Stimulated activated naive CD8-positive, alpha-beta T cell treated with anti-CD3 and anti-CD28 coated beads, Interleukin-15, Interleukin-2, amounts not matched to agents 100 ng/mL and 50 ng/mL, for 24 hours (primary cell): ENCODE measurements around the gene CD300A.
A peak's percentile ranks its signal among the peaks of the same experiment; 100 is the strongest.

Experiments used
- H3K27ac Mint-ChIP-seq: one replicate; pipeline ENCODE4 v1.8.0; 2021; ENCODE audit warnings: mild to moderate bottlenecking, mixed read lengths
- H3K27me3 Mint-ChIP-seq: one replicate; pipeline ENCODE4 v1.8.0; 2021; ENCODE audit warnings: mixed read lengths
- H3K36me3 Mint-ChIP-seq: one replicate; pipeline ENCODE4 v1.8.0; 2021; ENCODE audit warnings: low read depth, mixed read lengths
- H3K4me1 Mint-ChIP-seq: one replicate; pipeline ENCODE4 v1.8.0; 2021; ENCODE audit warnings: low read depth, mixed read lengths
- H3K4me3 Mint-ChIP-seq: one replicate; pipeline ENCODE4 v1.8.0; 2021; ENCODE audit warnings: mild to moderate bottlenecking, mixed read lengths
- H3K9me3 Mint-ChIP-seq: one replicate; pipeline ENCODE4 v1.8.0; 2021; ENCODE audit warnings: mixed read lengths

CD300A gene

GRCh38 chr17:74466111-74466827 lies at the start of gene CD300A:
TSS of gene CD300A (plus strand) at chr17:74466634. CDS start at chr17:74466704, 70 bp downstream.
- no peaks in the 10 kb centered on the region for H3K9me3 Mint-ChIP-seq
- H3K27me3 Mint-ChIP-seq: no peaks in the 10 kb centered on the region
- no peak within 1 kb of the TSS for H3K4me3 Mint-ChIP-seq
- peak within 1 kb of the TSS; percentile 77 for H3K27ac Mint-ChIP-seq
- H3K36me3 Mint-ChIP-seq: peaks cover 10% of the 10 kb centered on the region
- H3K4me1 Mint-ChIP-seq: peaks cover 27% of the 10 kb centered on the region

DNA sequence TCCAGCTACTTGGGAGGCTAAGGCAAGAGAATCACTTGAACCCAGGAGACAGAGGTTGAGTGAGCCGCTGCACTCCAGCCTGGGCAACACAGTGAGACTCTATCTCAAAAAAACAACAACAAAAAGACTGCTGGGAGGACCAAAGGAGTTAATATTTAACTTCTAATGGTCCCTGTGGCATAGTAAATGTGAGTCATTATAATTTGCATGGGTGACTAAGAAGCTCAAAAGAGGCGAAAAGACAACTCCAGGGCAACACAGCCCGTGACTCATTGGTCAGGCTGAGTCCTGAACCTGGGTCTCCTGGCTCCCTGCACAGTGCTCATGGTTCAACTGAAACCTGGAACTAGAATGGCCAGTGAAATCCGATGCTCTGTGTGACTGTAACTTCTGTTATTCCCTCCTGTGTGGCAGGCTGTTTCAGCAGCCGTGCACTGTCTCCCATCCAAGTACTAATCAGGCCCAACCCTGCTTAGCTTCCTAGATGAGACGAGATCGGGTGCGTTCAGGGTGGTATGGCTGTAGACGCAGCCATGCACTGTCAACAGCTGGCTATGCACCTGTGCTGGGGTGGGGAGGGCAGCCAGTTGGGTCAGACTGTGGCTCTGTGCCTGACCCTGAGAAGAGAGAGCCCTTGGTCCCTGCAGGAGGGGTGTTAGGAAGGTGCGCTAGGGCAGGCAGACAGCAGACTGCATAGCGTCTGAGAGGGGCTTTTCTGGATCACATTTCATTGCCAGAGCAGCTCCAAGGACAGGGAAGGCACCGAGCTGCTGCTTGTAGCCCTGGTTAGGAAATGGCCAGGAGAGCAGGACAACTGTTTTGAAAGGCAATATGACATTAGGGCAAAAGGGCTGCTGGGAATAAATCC lies 49.0 kb upstream of the CD300A start:
- Mint-ChIP-seq H3K36me3 (no peaks in the 10 kb centered on the region), H3K27ac (no peak overlapping the region), H3K4me3 (no peak overlapping the region), H3K4me1 (peaks cover 12% of the 10 kb centered on the region), H3K9me3 (no peaks in the 10 kb centered on the region), H3K27me3 (peaks cover 10% of the 10 kb centered on the region)

DNA sequence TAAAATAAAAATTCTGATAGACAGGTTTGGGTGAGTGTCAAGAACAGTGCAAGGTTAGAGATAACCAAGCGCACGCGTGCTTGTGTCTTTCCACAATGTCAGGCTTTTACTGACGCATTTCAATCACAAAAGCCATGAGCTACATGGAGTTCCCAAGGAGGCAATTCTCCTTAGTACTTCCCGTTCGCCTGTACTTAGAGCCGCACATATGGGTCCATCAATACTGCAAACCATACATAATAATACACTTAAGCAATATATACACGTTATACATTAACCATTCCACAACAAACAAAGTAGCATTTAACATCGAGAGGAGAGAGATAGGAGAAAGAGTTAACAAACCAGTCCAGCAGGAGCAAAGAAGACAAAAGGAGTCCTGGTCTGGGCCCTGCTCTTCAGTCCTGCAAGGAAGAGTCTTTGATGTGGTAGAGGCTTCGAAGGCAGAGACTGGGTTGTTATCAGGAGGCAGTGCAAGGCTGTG lies 46.5 kb upstream of the CD300A start:
- Mint-ChIP-seq H3K27me3 (peaks cover 14% of the 10 kb centered on the region), H3K36me3 (no peaks in the 10 kb centered on the region)

GRCh38 chr17:74424117-74424516 lies 42.3 kb upstream of the CD300A start:
- H3K36me3 Mint-ChIP-seq: no peaks in the 10 kb centered on the region
- H3K4me3 Mint-ChIP-seq: no peak overlapping the region
- no peaks in the 10 kb centered on the region for H3K9me3 Mint-ChIP-seq
- H3K27me3 Mint-ChIP-seq: peaks cover 26% of the 10 kb centered on the region
- no peak overlapping the region for H3K27ac Mint-ChIP-seq
- no peaks in the 10 kb centered on the region for H3K4me1 Mint-ChIP-seq

More for the DNA sequence above, 46.5 kb upstream of the CD300A start:
- H3K9me3 Mint-ChIP-seq: no peaks in the 10 kb centered on the region
- H3K27ac Mint-ChIP-seq: no peak overlapping the region
- no peak overlapping the region for H3K4me3 Mint-ChIP-seq
- H3K4me1 Mint-ChIP-seq: peaks cover 9% of the 10 kb centered on the region

DNA sequence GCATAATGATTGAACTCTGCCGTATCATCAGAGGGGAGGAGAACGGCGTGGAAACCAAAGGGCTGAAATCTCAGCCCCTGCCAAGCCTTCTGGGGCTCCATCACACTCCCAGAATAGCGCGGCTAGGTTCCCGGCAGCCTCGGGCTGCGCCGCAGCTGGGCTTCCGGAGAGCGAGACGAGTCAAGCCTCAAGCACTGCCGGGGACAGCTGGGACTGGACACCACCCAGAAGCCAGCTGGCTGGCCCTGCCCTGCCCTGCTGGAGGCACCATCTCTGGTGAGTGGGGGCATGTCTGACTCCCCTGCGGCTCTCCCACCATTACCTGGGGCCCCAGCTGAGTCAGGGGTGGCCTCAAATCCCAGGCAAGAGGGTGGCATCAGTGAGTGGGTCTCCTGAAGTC lies 41.8 kb upstream of the CD300A start:
- Mint-ChIP-seq H3K36me3 (no peaks in the 10 kb centered on the region), H3K4me3 (no peak overlapping the region), H3K4me1 (no peaks in the 10 kb centered on the region), H3K9me3 (no peaks in the 10 kb centered on the region), H3K27ac (no peak overlapping the region), H3K27me3 (peaks cover 30% of the 10 kb centered on the region)

- no peaks in the 10 kb centered on the region for H3K36me3 Mint-ChIP-seq
These were observed 39.8 kb upstream of the CD300A start for GRCh38 chr17:74426551-74427047.

GRCh38 chr17:74427048-74427762 lies 39.2 kb upstream of the CD300A start:
- Mint-ChIP-seq H3K9me3 (no peaks in the 10 kb centered on the region), H3K4me1 (peaks cover 19% of the 10 kb centered on the region), H3K27ac (no peak overlapping the region), H3K4me3 (no peak overlapping the region), H3K36me3 (no peaks in the 10 kb centered on the region), H3K27me3 (peaks cover 46% of the 10 kb centered on the region)

More at GRCh38 chr17:74426551-74427047, 39.8 kb upstream of the CD300A start:
- H3K4me3 Mint-ChIP-seq: no peak overlapping the region
- H3K27ac Mint-ChIP-seq: no peak overlapping the region
- H3K9me3 Mint-ChIP-seq: no peaks in the 10 kb centered on the region
- H3K4me1 Mint-ChIP-seq: peaks cover 15% of the 10 kb centered on the region
- peaks cover 42% of the 10 kb centered on the region for H3K27me3 Mint-ChIP-seq

DNA sequence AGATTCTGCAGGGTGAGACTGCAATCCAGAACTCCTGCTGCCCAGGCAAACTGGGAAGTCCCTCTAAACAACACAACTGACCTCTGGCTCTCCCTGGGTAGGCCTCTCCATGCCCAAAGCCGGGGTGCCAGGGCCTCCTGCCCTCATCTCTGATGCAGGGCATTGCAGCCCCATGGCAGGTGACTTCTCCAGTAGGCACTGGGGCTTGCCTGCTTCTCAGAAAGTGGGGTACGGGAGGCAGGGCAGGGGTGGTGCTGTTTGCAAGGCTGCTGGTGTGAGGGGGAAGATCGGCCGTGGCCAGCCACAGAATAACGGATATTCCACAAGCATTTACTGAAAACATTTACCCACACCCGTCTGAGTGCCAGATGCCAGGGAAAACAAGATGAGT lies 38.7 kb upstream of the CD300A start:
- Mint-ChIP-seq H3K27ac (no peak overlapping the region), H3K4me3 (no peak overlapping the region), H3K36me3 (no peaks in the 10 kb centered on the region), H3K9me3 (no peaks in the 10 kb centered on the region), H3K4me1 (peaks cover 19% of the 10 kb centered on the region), H3K27me3 (peaks cover 43% of the 10 kb centered on the region)

DNA sequence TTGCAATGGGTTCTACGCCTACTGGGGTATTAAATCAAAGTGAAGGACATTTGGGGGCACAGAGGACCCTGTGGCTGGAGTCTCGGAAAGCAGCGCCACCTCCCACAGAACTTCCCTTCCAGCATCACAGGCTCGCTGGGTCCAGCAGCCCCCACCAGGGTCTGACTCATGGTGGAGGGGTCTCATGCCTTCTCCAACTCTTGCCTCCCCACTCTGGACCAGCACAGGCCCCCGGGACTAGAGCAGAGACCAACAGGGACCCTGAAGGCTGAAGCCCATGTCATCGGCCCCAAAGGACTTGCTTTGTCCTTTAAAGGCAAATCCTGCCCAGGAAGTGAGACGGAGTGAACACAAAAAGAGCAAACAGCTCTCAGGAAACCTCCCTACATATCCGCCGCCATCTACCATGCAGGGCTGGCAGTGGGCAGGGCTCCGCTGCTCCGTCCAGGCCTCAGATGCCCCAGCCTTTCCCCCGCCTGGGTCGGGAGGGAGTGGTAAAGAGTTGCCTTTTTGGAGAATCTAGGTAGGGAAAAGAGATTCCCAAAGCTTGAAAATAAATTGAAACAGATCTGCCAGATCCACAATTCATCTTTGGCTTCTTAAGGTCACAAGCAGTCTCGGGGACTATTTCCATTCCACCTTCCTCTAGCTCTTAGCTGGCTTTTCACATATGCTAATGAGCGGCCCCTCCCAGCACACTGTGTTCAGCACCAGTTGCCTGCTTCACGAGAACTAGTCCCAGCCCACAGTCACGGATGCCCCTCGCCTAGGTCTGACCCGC lies 36.6 kb upstream of the CD300A start:
- Mint-ChIP-seq H3K27me3 (peaks cover 56% of the 10 kb centered on the region), H3K4me1 (peaks cover 19% of the 10 kb centered on the region), H3K4me3 (no peak overlapping the region)

DNA sequence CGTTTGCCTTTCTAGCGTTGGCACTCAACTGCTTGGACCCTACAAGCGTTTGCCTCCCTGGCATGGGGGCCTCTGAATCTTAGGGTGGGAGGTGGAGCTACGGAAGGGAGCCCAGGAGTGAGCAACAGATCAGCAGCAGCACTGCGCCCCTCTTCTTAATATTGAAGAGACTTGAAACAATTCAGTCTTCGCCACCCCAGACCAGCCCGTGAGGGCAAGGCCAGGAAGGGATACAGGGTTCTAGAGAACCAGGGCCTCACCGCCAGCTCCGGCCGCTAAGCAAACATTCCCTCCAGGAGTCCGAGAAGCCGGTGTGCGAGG lies 36.1 kb upstream of the CD300A start:
- Mint-ChIP-seq H3K9me3 (no peaks in the 10 kb centered on the region), H3K4me1 (peaks cover 19% of the 10 kb centered on the region), H3K4me3 (peak overlapping the region; percentile 70), H3K27ac (no peak overlapping the region), H3K36me3 (no peaks in the 10 kb centered on the region), H3K27me3 (peaks cover 56% of the 10 kb centered on the region)

More for the DNA sequence above, 36.6 kb upstream of the CD300A start:
- Mint-ChIP-seq H3K27ac (no peak overlapping the region), H3K9me3 (no peaks in the 10 kb centered on the region), H3K36me3 (no peaks in the 10 kb centered on the region)

GRCh38 chr17:74430706-74431567 lies 35.5 kb upstream of the CD300A start:
- no peaks in the 10 kb centered on the region for H3K36me3 Mint-ChIP-seq
- peak overlapping the region; percentile 70 for H3K4me3 Mint-ChIP-seq
- no peak overlapping the region for H3K27ac Mint-ChIP-seq
- no peaks in the 10 kb centered on the region for H3K9me3 Mint-ChIP-seq
- peaks cover 56% of the 10 kb centered on the region for H3K27me3 Mint-ChIP-seq
- H3K4me1 Mint-ChIP-seq: peaks cover 19% of the 10 kb centered on the region

DNA sequence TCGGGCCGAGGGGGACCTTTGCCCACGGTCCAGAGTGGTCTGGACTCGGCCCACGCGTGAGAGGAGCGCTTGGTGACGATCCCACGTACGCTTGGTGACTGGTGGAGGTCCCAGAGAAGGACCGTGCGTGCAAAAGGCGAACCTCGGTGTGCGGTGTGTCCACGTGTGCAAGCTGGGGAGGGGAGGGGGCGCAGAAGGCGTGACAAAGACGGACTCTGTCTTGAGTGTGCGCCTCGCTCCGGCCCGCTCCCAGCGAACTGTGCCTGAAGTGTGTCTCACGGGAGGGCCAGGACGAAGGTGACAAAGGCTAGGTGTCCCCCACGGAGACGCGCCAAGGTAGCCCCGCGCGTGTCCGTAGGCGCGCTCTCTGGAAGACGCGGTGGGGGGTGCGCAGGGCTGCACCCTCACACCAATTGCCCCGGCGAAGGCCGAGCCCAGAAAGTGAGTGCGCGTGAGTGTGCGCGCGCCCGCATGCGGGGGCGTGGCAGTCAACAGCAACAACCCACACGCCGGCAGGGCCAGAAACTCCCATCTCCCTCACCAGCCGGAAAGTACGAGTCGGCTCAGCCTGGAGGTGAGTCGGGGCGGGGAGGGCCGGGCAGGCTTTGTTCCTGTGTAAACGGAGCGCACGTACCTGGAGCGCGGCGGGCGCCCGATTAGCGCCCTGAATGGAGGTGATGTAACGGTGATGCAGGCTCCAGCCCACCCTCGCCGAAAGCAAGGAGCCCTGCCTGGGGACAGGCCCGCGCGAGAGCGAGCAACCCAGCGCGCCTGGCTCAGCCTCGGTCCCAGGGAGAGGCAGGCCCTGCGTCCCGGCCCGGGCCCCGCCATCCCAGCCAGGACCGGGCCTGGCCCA lies 34.6 kb upstream of the CD300A start, which contains the start of gene GPRC5C:
Gene GPRC5C (plus strand): TSS at position 521 of the 856 bp plus-strand sequence. CDS start 7,689 bp downstream, outside the sequence.
- Mint-ChIP-seq H3K4me3 (peak within 1 kb of the TSS; percentile 70), H3K27ac (no peak within 1 kb of the TSS), H3K27me3 (peaks cover 57% of the 10 kb centered on the region), H3K9me3 (no peaks in the 10 kb centered on the region), H3K36me3 (no peaks in the 10 kb centered on the region), H3K4me1 (peaks cover 19% of the 10 kb centered on the region)

DNA sequence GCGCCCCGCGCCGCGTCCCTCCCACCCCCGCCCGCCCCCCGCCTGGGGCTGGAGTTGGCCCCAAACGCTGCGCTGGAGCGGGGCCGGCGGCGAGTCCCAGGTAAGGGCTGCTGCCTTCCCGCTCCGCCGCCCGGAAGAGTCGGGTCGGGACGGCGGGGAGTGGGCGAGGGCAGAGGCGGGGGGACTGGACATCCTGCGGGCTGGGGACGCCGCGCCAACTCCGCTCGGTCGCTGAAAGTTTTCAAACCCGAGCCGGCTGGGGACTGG lies 34.1 kb upstream of the CD300A start:
- H3K36me3 Mint-ChIP-seq: no peaks in the 10 kb centered on the region
- H3K27ac Mint-ChIP-seq: no peak overlapping the region
- peaks cover 19% of the 10 kb centered on the region for H3K4me1 Mint-ChIP-seq
- H3K4me3 Mint-ChIP-seq: no peak overlapping the region
- H3K27me3 Mint-ChIP-seq: peaks cover 61% of the 10 kb centered on the region
- no peaks in the 10 kb centered on the region for H3K9me3 Mint-ChIP-seq
